H1 (cell line): ENCODE results near the gene KDM2A. TPM values are rescaled to one million over a fixed set of nuclear protein-coding genes. Genes with fewer than 3 reads are reported as not detected.

Experiments
- BACH1 ChIP-seq: IDR thresholded peaks from 2 replicates; pipeline ENCODE4 v1.6.1; 2012; ENCODE audit warnings: low read length, improper control_type of control experiment
- CEBPB ChIP-seq: IDR thresholded peaks from 2 replicates; pipeline ENCODE4 v1.6.1; 2012; ENCODE audit warnings: low read depth, low read length
- EP300 ChIP-seq, 2 experiments: IDR thresholded peaks; 1 replicate in 1 of 2; 2 replicates in 1 of 2; pipeline ENCODE4 v1.6.1; 2011 to 2012; ENCODE audit warnings: low read depth in 2 of 2, low read length in 2 of 2, mild to moderate bottlenecking in 2 of 2, borderline replicate concordance in 1 of 2, inconsistent platforms in 1 of 2, moderate library complexity in 1 of 2
- RNF2 ChIP-seq: fragments of 200-900, 300-1000 bp; sonication (generic); IDR thresholded peaks from 2 replicates; pipeline ENCODE4 v1.7.1; 2016; ENCODE audit warnings: borderline replicate concordance, low read depth, mild to moderate bottlenecking, antibody characterized with exemption, low read length; ENCODE audit not compliant: poor library complexity, severe bottlenecking; ENCODE audit errors: missing control alignments
- polyA plus RNA-seq, 7 experiments: library from polyadenylated mRNA; depleted of rRNA in 3 of 7; stranded (reverse) in 5 of 7; unstranded in 2 of 7; fragments of >200 nt in 5 of 7; fragments of 200-250 nt in 2 of 7; gene quantifications; 1 replicate in 5 of 7; 2 replicates in 1 of 7; 4 replicates in 1 of 7; pipeline versions ENCODE4 v1.2.1 to v1.2.3, GENCODE V29; 2011 to 2013; ENCODE audit warnings: missing spikeins in 2 of 7, mixed read lengths in 2 of 7
- total RNA-seq: library from RNA; stranded (reverse); fragmentation: NEBNext Ultra II Directional; extraction: Animal tissue kit (Norgen Biotek cat#: 25700); gene quantifications from 2 replicates; pipeline ENCODE4 v1.2.1, GENCODE V29; 2021

KDM2A gene
- total and polyA plus RNA-seq, 2 of the 8 experiments (the other 6 are each of a cell fraction or from before 2014, with no cell fraction given), result 55.4 to 66.2 TPM

DNA sequence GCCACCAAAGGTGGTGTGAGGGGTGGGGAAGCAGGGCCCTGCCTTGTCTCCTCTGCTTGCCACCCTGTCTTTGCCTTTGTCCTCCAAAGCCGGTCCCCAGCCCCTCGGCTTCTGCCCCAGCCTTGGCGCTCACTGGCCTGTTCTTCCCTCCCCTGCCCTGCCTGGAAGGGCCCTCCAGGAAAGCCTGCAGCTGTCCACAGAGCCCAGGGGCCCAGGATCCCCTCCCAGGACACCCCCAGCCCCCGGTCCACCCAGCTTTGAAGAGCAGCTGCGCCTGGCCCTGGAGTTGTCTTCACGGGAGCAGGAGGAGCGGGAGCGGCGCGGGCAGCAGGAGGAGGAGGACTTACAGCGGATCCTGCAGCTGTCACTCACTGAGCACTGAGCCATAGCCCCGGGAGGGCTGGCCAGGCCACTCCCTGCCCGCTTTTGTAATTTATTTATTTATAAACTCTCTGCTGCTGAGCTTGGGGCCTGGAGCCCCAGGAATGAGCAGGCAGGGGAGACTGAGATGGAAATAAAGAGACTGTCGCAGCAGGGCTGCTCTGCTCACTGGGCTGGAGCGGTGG, 183.0 kb downstream of the KDM2A start (continued):
- TF ChIP-seq BACH1, result peak; percentile 12; the same call in 1 of the 2 replicates
- TF ChIP-seq RNF2, result no peak
- no peak for TF ChIP-seq EP300 (IDR thresholded peaks at IDR 0.05; ENCODE audit: borderline replicate concordance in 1 of 2, low read depth in 2 of 2, low read length in 2 of 2)
- TF ChIP-seq CEBPB, result no peak
